Liver (tissue), 2 donors: ENCODE measurements around the gene PRDM2.

Experiments
- TF ChIP-seq, protein P1 (sequence below): IDR thresholded peaks from 2 replicates; pipeline ENCODE4 v1.6.1; 2016; ENCODE audit warnings: antibody characterized with exemption, mild to moderate bottlenecking
- TF ChIP-seq, protein P2 (sequence below): IDR thresholded peaks from 2 replicates; pipeline ENCODE4 v1.6.1; 2016; ENCODE audit warnings: antibody characterized with exemption
- TF ChIP-seq, protein P3 (sequence below): fragments of 150-350 bp; IDR thresholded peaks from 2 replicates; pipeline ENCODE4 v1.5.1; 2017; ENCODE audit warnings: improper control_type of control experiment, low read depth, low read length; ENCODE audit not compliant: missing input control
- donor health status: healthy.

DNA sequence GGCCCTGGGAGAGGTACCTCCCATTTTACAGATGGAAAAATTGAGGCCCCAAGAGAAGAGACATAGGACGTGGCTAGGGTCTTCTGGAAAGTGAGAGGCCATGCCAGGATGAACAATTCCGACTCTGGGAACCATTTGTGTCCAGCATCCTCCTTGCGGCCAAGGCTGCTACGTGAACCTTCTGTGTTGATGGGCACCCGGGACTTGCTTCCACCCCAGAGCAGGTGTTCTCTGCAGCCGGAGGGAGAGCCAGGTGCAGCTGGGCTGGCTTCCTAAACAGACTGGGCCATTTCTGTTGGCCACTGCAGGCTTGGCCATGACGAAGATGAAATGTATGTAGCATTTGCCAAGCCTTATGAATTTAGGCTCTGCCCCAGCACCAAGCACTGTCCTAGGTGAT is 118.9 kb downstream of the PRDM2 start:
- TF ChIP-seq, protein P1, sequence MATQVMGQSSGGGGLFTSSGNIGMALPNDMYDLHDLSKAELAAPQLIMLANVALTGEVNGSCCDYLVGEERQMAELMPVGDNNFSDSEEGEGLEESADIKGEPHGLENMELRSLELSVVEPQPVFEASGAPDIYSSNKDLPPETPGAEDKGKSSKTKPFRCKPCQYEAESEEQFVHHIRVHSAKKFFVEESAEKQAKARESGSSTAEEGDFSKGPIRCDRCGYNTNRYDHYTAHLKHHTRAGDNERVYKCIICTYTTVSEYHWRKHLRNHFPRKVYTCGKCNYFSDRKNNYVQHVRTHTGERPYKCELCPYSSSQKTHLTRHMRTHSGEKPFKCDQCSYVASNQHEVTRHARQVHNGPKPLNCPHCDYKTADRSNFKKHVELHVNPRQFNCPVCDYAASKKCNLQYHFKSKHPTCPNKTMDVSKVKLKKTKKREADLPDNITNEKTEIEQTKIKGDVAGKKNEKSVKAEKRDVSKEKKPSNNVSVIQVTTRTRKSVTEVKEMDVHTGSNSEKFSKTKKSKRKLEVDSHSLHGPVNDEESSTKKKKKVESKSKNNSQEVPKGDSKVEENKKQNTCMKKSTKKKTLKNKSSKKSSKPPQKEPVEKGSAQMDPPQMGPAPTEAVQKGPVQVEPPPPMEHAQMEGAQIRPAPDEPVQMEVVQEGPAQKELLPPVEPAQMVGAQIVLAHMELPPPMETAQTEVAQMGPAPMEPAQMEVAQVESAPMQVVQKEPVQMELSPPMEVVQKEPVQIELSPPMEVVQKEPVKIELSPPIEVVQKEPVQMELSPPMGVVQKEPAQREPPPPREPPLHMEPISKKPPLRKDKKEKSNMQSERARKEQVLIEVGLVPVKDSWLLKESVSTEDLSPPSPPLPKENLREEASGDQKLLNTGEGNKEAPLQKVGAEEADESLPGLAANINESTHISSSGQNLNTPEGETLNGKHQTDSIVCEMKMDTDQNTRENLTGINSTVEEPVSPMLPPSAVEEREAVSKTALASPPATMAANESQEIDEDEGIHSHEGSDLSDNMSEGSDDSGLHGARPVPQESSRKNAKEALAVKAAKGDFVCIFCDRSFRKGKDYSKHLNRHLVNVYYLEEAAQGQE, result no peak
- TF ChIP-seq, protein P2, sequence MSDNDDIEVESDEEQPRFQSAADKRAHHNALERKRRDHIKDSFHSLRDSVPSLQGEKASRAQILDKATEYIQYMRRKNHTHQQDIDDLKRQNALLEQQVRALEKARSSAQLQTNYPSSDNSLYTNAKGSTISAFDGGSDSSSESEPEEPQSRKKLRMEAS, result no peak
- TF ChIP-seq, protein P3, sequence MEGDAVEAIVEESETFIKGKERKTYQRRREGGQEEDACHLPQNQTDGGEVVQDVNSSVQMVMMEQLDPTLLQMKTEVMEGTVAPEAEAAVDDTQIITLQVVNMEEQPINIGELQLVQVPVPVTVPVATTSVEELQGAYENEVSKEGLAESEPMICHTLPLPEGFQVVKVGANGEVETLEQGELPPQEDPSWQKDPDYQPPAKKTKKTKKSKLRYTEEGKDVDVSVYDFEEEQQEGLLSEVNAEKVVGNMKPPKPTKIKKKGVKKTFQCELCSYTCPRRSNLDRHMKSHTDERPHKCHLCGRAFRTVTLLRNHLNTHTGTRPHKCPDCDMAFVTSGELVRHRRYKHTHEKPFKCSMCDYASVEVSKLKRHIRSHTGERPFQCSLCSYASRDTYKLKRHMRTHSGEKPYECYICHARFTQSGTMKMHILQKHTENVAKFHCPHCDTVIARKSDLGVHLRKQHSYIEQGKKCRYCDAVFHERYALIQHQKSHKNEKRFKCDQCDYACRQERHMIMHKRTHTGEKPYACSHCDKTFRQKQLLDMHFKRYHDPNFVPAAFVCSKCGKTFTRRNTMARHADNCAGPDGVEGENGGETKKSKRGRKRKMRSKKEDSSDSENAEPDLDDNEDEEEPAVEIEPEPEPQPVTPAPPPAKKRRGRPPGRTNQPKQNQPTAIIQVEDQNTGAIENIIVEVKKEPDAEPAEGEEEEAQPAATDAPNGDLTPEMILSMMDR, result no peak
